GM23338 (cell line): ENCODE measurements around the gene CTNNA3. TPM values are rescaled to one million over a fixed set of nuclear protein-coding genes. Genes with fewer than 3 reads are reported as not detected.

ENCODE experiments used
- ATAC-seq: fragments of 200-7000 bp; cut with Tn5 transposase; 3 replicates; pipeline ENCODE4 v1.9.1; 2020
- DNase-seq: peaks from one replicate; pipeline ENCODE4 v3.0.0-alpha.2; 2015; ENCODE audit warnings: low spot score
- H2AFZ ChIP-seq: fragments of 200-600 bp; sonication (generic); 2 replicates; pipeline ENCODE4 v1.8.0; 2016; ENCODE audit warnings: antibody characterized with exemption, mild to moderate bottlenecking, moderate library complexity
- H3F3A ChIP-seq: fragments of 200-600 bp; sonication (generic); replicated peaks from 2 replicates; pipeline ENCODE4 v1.8.0; 2017; ENCODE audit warnings: antibody characterized with exemption, mixed run types, low read depth
- H3K27ac ChIP-seq: fragments of 200-600 bp; sonication (generic); 2 replicates; pipeline ENCODE4 v1.6.1; 2016; ENCODE audit warnings: low read depth
- H3K27me3 ChIP-seq: fragments of 200-600 bp; sonication (generic); 2 replicates; pipeline ENCODE4 v1.8.0; 2016; ENCODE audit warnings: mild to moderate bottlenecking, mixed run types, moderate library complexity; ENCODE audit not compliant: insufficient read depth
- H3K36me3 ChIP-seq: fragments of 200-600 bp; sonication (generic); 2 replicates; pipeline ENCODE4 v1.8.0; 2016; ENCODE audit warnings: mild to moderate bottlenecking; ENCODE audit not compliant: insufficient read depth
- H3K4me1 ChIP-seq: fragments of 200-600 bp; sonication (generic); 2 replicates; pipeline ENCODE4 v1.8.0; 2016; ENCODE audit warnings: mild to moderate bottlenecking, moderate library complexity; ENCODE audit not compliant: insufficient read depth
- H3K4me2 ChIP-seq: fragments of 200-600 bp; sonication (generic); 2 replicates; pipeline ENCODE4 v1.7.1; 2017; ENCODE audit warnings: mixed run types
- H3K4me3 ChIP-seq: fragments of 200-600 bp; sonication (generic); 2 replicates; pipeline ENCODE4 v1.6.1; 2016; ENCODE audit warnings: mixed run types
- H3K79me2 ChIP-seq: fragments of 200-600 bp; sonication (generic); replicated peaks from 2 replicates; pipeline ENCODE4 v1.8.0; 2017; ENCODE audit warnings: mild to moderate bottlenecking; ENCODE audit not compliant: insufficient read depth
- H3K9me2 ChIP-seq: fragments of 200-600 bp; sonication (generic); 2 replicates; pipeline ENCODE4 v1.8.0; 2017; ENCODE audit not compliant: insufficient read depth
- H4K20me1 ChIP-seq: fragments of 200-600 bp; sonication (generic); replicated peaks from 2 replicates; pipeline ENCODE4 v1.8.0; 2017; ENCODE audit warnings: mild to moderate bottlenecking; ENCODE audit not compliant: insufficient read depth
- H3K27ac Mint-ChIP-seq: 2 replicates; pipeline ENCODE4 v1.8.0; 2020; ENCODE audit warnings: inconsistent platforms, mild to moderate bottlenecking, moderate library complexity, mixed read lengths
- H3K27me3 Mint-ChIP-seq: 3 replicates; pipeline ENCODE4 v1.8.0; 2022; ENCODE audit warnings: low read depth, mild to moderate bottlenecking, moderate library complexity, mixed read lengths, inconsistent platforms; ENCODE audit not compliant: insufficient read depth, poor library complexity
- H3K36me3 Mint-ChIP-seq: 3 replicates; pipeline ENCODE4 v1.8.0; 2021; ENCODE audit warnings: low read depth, mild to moderate bottlenecking, inconsistent platforms, moderate library complexity, mixed read lengths
- H3K4me1 Mint-ChIP-seq: 3 replicates; pipeline ENCODE4 v1.8.0; 2020; ENCODE audit warnings: mild to moderate bottlenecking, inconsistent platforms, mixed read lengths
- H3K4me3 Mint-ChIP-seq: 3 replicates; pipeline ENCODE4 v1.8.0; 2021; ENCODE audit warnings: moderate library complexity, mild to moderate bottlenecking, inconsistent platforms, mixed read lengths
- H3K9me3 Mint-ChIP-seq: 3 replicates; pipeline ENCODE4 v1.8.0; 2020; ENCODE audit warnings: moderate library complexity, mild to moderate bottlenecking, inconsistent platforms, mixed read lengths
- CREB1 ChIP-seq: fragments of 250-450 bp; sonication (Bioruptor Pico); IDR thresholded peaks from 2 replicates; pipeline ENCODE4 v1.5.0; 2020; ENCODE audit warnings: low read depth, mild to moderate bottlenecking, moderate library complexity
- EZH2 ChIP-seq: fragments of 200-600 bp; sonication (generic); IDR thresholded peaks from one replicate; pipeline ENCODE4 v1.8.0; 2017; ENCODE audit warnings: antibody characterized with exemption, mild to moderate bottlenecking, low read depth; ENCODE audit not compliant: unreplicated experiment
- EZH2phosphoT487 ChIP-seq: fragments of 200-600 bp; sonication (generic); IDR thresholded peaks from one replicate; pipeline ENCODE4 v1.8.1; 2018; ENCODE audit warnings: antibody characterized with exemption; ENCODE audit not compliant: unreplicated experiment
- JUNB ChIP-seq: IDR thresholded peaks from one replicate; pipeline ENCODE4 v1.6.1; 2016; ENCODE audit warnings: antibody characterized with exemption; ENCODE audit not compliant: unreplicated experiment
- NANOG ChIP-seq: IDR thresholded peaks from 2 replicates; pipeline ENCODE4 v1.6.1; 2016; ENCODE audit warnings: antibody characterized with exemption, borderline replicate concordance
- POLR2AphosphoS5 ChIP-seq: IDR thresholded peaks from 2 replicates; pipeline ENCODE4 v1.6.1; 2016; ENCODE audit warnings: antibody characterized with exemption, low read depth
- STAT1 ChIP-seq: IDR thresholded peaks from one replicate; pipeline ENCODE4 v1.6.1; 2016; ENCODE audit warnings: antibody characterized with exemption; ENCODE audit not compliant: unreplicated experiment
- ZNF114 ChIP-seq: fragments of 250-450 bp; sonication (Bioruptor Pico); IDR thresholded peaks from 2 replicates; pipeline ENCODE4 v1.5.0; 2020; ENCODE audit warnings: mild to moderate bottlenecking, moderate library complexity
- ZNF331 ChIP-seq: fragments of 250-450 bp; sonication (Bioruptor Pico); IDR thresholded peaks from 2 replicates; pipeline ENCODE4 v1.5.0; 2020; ENCODE audit warnings: low read depth, mild to moderate bottlenecking, moderate library complexity
- polyA plus RNA-seq: library from polyadenylated mRNA; unstranded; fragments of >200 nt; fragmentation: Nextera tagmentation; extraction: Ambion mirVana; gene quantifications from 2 replicates; pipeline ENCODE4 v1.2.1, GENCODE V29; 2016
- total RNA-seq: library from RNA; depleted of rRNA; stranded (reverse); fragments of >200 nt; shearing (Covaris generic); gene quantifications from 2 replicates; pipeline ENCODE4 v1.2.3, GENCODE V29; 2014
- TF ChIP-seq, protein P1 (sequence below): fragments of 250-450 bp; sonication (Bioruptor Pico); IDR thresholded peaks from 2 replicates; pipeline ENCODE4 v1.5.0; 2020; ENCODE audit warnings: mild to moderate bottlenecking, moderate library complexity
- TF ChIP-seq, protein P2 (sequence below): IDR thresholded peaks from 2 replicates; pipeline ENCODE4 v1.6.1; 2016; ENCODE audit warnings: antibody characterized with exemption
- TF ChIP-seq, protein P3 (sequence below), 2 experiments: fragments of 200-600 bp in 1 of 2; sonication (generic) in 1 of 2; conservative IDR thresholded peaks; 2 replicates each; pipeline versions ENCODE4 v1.5.1 to v1.6.1; 2016 to 2017; ENCODE audit warnings: antibody characterized with exemption in 2 of 2, low read depth in 2 of 2, mild to moderate bottlenecking in 2 of 2, moderate library complexity in 1 of 2
- TF ChIP-seq, protein P4 (sequence below): IDR thresholded peaks from one replicate; pipeline ENCODE4 v1.6.1; 2018; ENCODE audit warnings: antibody characterized with exemption; ENCODE audit not compliant: unreplicated experiment

CTNNA3 gene
- total and polyA plus RNA-seq, 2 experiments from 2014 or later: 0.71 to 3.3 TPM

DNA sequence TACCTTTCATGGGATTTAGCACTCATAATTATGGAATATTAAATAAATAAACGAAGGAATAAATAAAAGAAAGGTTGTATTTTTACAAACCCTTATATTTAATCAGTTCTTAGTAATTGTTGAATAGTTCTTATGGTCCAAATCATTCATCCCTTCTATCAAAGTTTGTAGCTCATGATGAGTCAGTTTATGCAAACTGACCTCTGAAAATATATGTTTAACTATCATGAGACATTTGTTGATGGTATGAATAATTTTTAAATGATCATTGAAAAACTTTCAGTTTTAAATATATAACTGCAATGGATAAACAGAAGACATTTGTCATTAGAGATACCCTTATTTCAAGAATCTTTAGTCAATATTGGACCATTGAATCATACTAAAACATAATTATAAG is 1181.3 kb downstream of the CTNNA3 start:
- H3K4me3 ChIP-seq: no peak overlapping the region
- H3F3A ChIP-seq: no peaks in the 10 kb centered on the region
- Mint-ChIP-seq H3K4me1 (peaks cover 16% of the 10 kb centered on the region; the same call in 2 of the 3 replicates), H3K9me3 (no peaks in the 10 kb centered on the region), H3K4me3 (no peak overlapping the region), H3K27me3 (no peaks in the 10 kb centered on the region), H3K36me3 (no peaks in the 10 kb centered on the region), H3K27ac (no peak overlapping the region)
- TF ChIP-seq NANOG (no peak), EZH2 (no peak), STAT1 (no peak), JUNB (no peak), EZH2phosphoT487 (no peak), POLR2AphosphoS5 (no peak), ZNF331 (no peak), CREB1 (no peak), ZNF114 (no peak)
- TF ChIP-seq, protein P1, sequence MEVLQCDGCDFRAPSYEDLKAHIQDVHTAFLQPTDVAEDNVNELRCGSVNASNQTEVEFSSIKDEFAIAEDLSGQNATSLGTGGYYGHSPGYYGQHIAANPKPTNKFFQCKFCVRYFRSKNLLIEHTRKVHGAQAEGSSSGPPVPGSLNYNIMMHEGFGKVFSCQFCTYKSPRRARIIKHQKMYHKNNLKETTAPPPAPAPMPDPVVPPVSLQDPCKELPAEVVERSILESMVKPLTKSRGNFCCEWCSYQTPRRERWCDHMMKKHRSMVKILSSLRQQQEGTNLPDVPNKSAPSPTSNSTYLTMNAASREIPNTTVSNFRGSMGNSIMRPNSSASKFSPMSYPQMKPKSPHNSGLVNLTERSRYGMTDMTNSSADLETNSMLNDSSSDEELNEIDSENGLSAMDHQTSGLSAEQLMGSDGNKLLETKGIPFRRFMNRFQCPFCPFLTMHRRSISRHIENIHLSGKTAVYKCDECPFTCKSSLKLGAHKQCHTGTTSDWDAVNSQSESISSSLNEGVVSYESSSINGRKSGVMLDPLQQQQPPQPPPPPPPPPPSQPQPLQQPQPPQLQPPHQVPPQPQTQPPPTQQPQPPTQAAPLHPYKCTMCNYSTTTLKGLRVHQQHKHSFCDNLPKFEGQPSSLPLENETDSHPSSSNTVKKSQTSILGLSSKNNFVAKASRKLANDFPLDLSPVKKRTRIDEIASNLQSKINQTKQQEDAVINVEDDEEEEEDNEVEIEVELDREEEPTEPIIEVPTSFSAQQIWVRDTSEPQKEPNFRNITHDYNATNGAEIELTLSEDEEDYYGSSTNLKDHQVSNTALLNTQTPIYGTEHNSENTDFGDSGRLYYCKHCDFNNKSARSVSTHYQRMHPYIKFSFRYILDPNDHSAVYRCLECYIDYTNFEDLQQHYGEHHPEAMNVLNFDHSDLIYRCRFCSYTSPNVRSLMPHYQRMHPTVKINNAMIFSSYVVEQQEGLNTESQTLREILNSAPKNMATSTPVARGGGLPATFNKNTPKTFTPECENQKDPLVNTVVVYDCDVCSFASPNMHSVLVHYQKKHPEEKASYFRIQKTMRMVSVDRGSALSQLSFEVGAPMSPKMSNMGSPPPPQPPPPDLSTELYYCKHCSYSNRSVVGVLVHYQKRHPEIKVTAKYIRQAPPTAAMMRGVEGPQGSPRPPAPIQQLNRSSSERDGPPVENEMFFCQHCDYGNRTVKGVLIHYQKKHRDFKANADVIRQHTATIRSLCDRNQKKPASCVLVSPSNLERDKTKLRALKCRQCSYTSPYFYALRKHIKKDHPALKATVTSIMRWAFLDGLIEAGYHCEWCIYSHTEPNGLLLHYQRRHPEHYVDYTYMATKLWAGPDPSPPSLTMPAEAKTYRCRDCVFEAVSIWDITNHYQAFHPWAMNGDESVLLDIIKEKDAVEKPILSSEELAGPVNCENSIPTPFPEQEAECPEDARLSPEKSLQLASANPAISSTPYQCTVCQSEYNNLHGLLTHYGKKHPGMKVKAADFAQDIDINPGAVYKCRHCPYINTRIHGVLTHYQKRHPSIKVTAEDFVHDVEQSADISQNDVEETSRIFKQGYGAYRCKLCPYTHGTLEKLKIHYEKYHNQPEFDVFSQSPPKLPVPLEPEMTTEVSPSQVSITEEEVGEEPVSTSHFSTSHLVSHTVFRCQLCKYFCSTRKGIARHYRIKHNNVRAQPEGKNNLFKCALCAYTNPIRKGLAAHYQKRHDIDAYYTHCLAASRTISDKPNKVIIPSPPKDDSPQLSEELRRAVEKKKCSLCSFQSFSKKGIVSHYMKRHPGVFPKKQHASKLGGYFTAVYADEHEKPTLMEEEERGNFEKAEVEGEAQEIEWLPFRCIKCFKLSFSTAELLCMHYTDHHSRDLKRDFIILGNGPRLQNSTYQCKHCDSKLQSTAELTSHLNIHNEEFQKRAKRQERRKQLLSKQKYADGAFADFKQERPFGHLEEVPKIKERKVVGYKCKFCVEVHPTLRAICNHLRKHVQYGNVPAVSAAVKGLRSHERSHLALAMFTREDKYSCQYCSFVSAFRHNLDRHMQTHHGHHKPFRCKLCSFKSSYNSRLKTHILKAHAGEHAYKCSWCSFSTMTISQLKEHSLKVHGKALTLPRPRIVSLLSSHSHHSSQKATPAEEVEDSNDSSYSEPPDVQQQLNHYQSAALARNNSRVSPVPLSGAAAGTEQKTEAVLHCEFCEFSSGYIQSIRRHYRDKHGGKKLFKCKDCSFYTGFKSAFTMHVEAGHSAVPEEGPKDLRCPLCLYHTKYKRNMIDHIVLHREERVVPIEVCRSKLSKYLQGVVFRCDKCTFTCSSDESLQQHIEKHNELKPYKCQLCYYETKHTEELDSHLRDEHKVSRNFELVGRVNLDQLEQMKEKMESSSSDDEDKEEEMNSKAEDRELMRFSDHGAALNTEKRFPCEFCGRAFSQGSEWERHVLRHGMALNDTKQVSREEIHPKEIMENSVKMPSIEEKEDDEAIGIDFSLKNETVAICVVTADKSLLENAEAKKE (CRISPR knock-in tag): no peak
- TF ChIP-seq, protein P2, sequence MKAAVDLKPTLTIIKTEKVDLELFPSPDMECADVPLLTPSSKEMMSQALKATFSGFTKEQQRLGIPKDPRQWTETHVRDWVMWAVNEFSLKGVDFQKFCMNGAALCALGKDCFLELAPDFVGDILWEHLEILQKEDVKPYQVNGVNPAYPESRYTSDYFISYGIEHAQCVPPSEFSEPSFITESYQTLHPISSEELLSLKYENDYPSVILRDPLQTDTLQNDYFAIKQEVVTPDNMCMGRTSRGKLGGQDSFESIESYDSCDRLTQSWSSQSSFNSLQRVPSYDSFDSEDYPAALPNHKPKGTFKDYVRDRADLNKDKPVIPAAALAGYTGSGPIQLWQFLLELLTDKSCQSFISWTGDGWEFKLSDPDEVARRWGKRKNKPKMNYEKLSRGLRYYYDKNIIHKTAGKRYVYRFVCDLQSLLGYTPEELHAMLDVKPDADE: no peak
- TF ChIP-seq, protein P3, sequence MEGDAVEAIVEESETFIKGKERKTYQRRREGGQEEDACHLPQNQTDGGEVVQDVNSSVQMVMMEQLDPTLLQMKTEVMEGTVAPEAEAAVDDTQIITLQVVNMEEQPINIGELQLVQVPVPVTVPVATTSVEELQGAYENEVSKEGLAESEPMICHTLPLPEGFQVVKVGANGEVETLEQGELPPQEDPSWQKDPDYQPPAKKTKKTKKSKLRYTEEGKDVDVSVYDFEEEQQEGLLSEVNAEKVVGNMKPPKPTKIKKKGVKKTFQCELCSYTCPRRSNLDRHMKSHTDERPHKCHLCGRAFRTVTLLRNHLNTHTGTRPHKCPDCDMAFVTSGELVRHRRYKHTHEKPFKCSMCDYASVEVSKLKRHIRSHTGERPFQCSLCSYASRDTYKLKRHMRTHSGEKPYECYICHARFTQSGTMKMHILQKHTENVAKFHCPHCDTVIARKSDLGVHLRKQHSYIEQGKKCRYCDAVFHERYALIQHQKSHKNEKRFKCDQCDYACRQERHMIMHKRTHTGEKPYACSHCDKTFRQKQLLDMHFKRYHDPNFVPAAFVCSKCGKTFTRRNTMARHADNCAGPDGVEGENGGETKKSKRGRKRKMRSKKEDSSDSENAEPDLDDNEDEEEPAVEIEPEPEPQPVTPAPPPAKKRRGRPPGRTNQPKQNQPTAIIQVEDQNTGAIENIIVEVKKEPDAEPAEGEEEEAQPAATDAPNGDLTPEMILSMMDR (conservative IDR thresholded peaks at IDR 0.05; ENCODE audit: low read depth in 2 of 2): no peak
- TF ChIP-seq, protein P4, sequence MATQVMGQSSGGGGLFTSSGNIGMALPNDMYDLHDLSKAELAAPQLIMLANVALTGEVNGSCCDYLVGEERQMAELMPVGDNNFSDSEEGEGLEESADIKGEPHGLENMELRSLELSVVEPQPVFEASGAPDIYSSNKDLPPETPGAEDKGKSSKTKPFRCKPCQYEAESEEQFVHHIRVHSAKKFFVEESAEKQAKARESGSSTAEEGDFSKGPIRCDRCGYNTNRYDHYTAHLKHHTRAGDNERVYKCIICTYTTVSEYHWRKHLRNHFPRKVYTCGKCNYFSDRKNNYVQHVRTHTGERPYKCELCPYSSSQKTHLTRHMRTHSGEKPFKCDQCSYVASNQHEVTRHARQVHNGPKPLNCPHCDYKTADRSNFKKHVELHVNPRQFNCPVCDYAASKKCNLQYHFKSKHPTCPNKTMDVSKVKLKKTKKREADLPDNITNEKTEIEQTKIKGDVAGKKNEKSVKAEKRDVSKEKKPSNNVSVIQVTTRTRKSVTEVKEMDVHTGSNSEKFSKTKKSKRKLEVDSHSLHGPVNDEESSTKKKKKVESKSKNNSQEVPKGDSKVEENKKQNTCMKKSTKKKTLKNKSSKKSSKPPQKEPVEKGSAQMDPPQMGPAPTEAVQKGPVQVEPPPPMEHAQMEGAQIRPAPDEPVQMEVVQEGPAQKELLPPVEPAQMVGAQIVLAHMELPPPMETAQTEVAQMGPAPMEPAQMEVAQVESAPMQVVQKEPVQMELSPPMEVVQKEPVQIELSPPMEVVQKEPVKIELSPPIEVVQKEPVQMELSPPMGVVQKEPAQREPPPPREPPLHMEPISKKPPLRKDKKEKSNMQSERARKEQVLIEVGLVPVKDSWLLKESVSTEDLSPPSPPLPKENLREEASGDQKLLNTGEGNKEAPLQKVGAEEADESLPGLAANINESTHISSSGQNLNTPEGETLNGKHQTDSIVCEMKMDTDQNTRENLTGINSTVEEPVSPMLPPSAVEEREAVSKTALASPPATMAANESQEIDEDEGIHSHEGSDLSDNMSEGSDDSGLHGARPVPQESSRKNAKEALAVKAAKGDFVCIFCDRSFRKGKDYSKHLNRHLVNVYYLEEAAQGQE: no peak
- no peaks in the 10 kb centered on the region for H3K79me2 ChIP-seq
- H3K27ac ChIP-seq: no peak overlapping the region
- H3K4me1 ChIP-seq: no peaks in the 10 kb centered on the region
- no peak overlapping the region for H2AFZ ChIP-seq
- ATAC-seq: no peak
- no peaks in the 10 kb centered on the region for H3K36me3 ChIP-seq
- no peaks in the 10 kb centered on the region for H4K20me1 ChIP-seq
- DNase-seq: no peak
- no peaks in the 10 kb centered on the region for H3K27me3 ChIP-seq
- no peaks in the 10 kb centered on the region for H3K9me2 ChIP-seq
- no peak overlapping the region for H3K4me2 ChIP-seq
